IMR-90 (cell line): ENCODE results near the gene TYRO3. TPM values are rescaled to one million over a fixed set of nuclear protein-coding genes. Genes with fewer than 3 reads are reported as not detected.

Source experiments
- ATAC-seq: fragments of 200-7000 bp; cut with Tn5 transposase; 2 replicates; pipeline ENCODE4 v1.9.1; 2020; ENCODE audit warnings: low read depth, mild to moderate bottlenecking, moderate library complexity
- BruUV-seq: library from RNA; stranded (reverse); fragments of 400-500 nt; replicated peaks from 2 replicates; lab custom pipeline; 2021; lab: Mats Ljungman, UMichigan
- CTCF ChIA-PET: fragments of 300-600 bp; formaldehyde crosslinking; extraction: SDS; loops from one replicate; lab custom pipeline; 2021; ENCODE audit warnings: antibody characterized with exemption; lab: Yijun Ruan, JAX
- POLR2A ChIA-PET: fragments of 300-600 bp; sonication (Branson Sonifier 250); formaldehyde crosslinking; loops from one replicate; lab custom pipeline; 2022; ENCODE audit warnings: antibody characterized with exemption; ENCODE audit not compliant: unreplicated experiment; lab: Charles Lee
- DNase-seq: peaks from one replicate; pipeline ENCODE4 v3.0.0; 2013
- H2AFZ ChIP-seq: replicated peaks from 2 replicates; pipeline ENCODE3; 2013; ENCODE audit warnings: low read length, mild to moderate bottlenecking; ENCODE audit not compliant: poor library complexity
- H2AK5ac ChIP-seq: 2 replicates; pipeline ENCODE4 v1.6.1; 2013; ENCODE audit warnings: low read depth, low read length, inconsistent platforms
- H2AK9ac ChIP-seq: replicated peaks from 2 replicates; pipeline ENCODE3; 2013; ENCODE audit warnings: mild to moderate bottlenecking, low read depth, low read length, moderate library complexity; ENCODE audit not compliant: poor library complexity
- H2BK120ac ChIP-seq: 2 replicates; pipeline ENCODE4 v1.6.1; 2013; ENCODE audit warnings: low read depth, low read length, inconsistent platforms
- H2BK15ac ChIP-seq: 3 replicates; pipeline ENCODE4 v1.6.1; 2013; ENCODE audit warnings: low read depth, low read length, inconsistent platforms
- H2BK20ac ChIP-seq: 2 replicates; pipeline ENCODE4 v1.6.1; 2013; ENCODE audit warnings: low read depth, mild to moderate bottlenecking, inconsistent platforms, low read length, moderate library complexity
- H2BK5ac ChIP-seq: 2 replicates; pipeline ENCODE4 v1.6.1; 2013; ENCODE audit warnings: mild to moderate bottlenecking, low read depth, low read length, inconsistent platforms; ENCODE audit not compliant: poor library complexity, severe bottlenecking
- H3K14ac ChIP-seq: replicated peaks from 2 replicates; pipeline ENCODE4 v1.6.1; 2013; ENCODE audit warnings: low read depth, low read length, inconsistent platforms
- H3K18ac ChIP-seq: 2 replicates; pipeline ENCODE4 v1.6.1; 2013; ENCODE audit warnings: low read depth, low read length, control low read depth
- H3K23ac ChIP-seq: 2 replicates; pipeline ENCODE4 v1.6.1; 2013; ENCODE audit warnings: low read depth, low read length, inconsistent platforms
- H3K27ac ChIP-seq: 2 replicates; pipeline ENCODE4 v1.5.1; 2013; ENCODE audit warnings: mild to moderate bottlenecking, control low read depth, low read length; ENCODE audit not compliant: insufficient read depth
- H3K27me3 ChIP-seq: 2 replicates; pipeline ENCODE4 v1.6.1; 2013; ENCODE audit warnings: low read length; ENCODE audit not compliant: control insufficient read depth, insufficient read depth
- H3K36me3 ChIP-seq: 2 replicates; pipeline ENCODE4 v1.6.1; 2013; ENCODE audit warnings: low read length, mixed read lengths; ENCODE audit not compliant: control insufficient read depth, insufficient read depth
- H3K4ac ChIP-seq: 2 replicates; pipeline ENCODE4 v1.6.1; 2013; ENCODE audit warnings: low read depth, low read length, inconsistent platforms
- H3K4me1 ChIP-seq: 2 replicates; pipeline ENCODE4 v1.6.1; 2013; ENCODE audit warnings: low read length, mixed read lengths; ENCODE audit not compliant: control insufficient read depth, insufficient read depth
- H3K4me2 ChIP-seq: 2 replicates; pipeline ENCODE4 v1.6.1; 2013; ENCODE audit warnings: low read depth, mild to moderate bottlenecking, control low read depth, low read length, moderate library complexity
- H3K4me3 ChIP-seq: 2 replicates; pipeline ENCODE4 v1.5.1; 2013; ENCODE audit warnings: low read depth, mild to moderate bottlenecking, control low read depth, low read length, moderate library complexity; ENCODE audit not compliant: insufficient read depth
- H3K56ac ChIP-seq: 2 replicates; pipeline ENCODE4 v1.6.1; 2013; ENCODE audit warnings: low read length, inconsistent platforms; ENCODE audit not compliant: insufficient read depth; ENCODE audit errors: extremely low read depth
- H3K79me1 ChIP-seq, 2 experiments: 2 replicates each; pipeline ENCODE4 v1.6.1; 2013; ENCODE audit warnings: low read length in 2 of 2, inconsistent platforms in 1 of 2, low read depth in 1 of 2
- H3K9ac ChIP-seq: 2 replicates; pipeline ENCODE4 v1.6.1; 2013; ENCODE audit warnings: low read depth, low read length, control low read depth
- H3K9me1 ChIP-seq: 2 replicates; pipeline ENCODE4 v1.6.1; 2013; ENCODE audit warnings: low read length, inconsistent platforms; ENCODE audit not compliant: insufficient read depth
- H3K9me3 ChIP-seq: 2 replicates; pipeline ENCODE4 v1.6.1; 2013; ENCODE audit warnings: low read length; ENCODE audit not compliant: control insufficient read depth, insufficient read depth
- H4K20me1 ChIP-seq: 2 replicates; pipeline ENCODE4 v1.6.1; 2013; ENCODE audit warnings: low read length, inconsistent platforms; ENCODE audit not compliant: insufficient read depth
- H4K5ac ChIP-seq: 2 replicates; pipeline ENCODE4 v1.6.1; 2013; ENCODE audit warnings: mild to moderate bottlenecking, low read depth, low read length, control low read depth
- H4K8ac ChIP-seq, 2 experiments: 2 replicates each; pipeline ENCODE4 v1.6.1; 2013; ENCODE audit warnings: low read depth in 2 of 2, low read length in 2 of 2, control low read depth in 1 of 2, inconsistent platforms in 1 of 2
- H4K91ac ChIP-seq: 2 replicates; pipeline ENCODE4 v1.6.1; 2013; ENCODE audit warnings: low read depth, low read length, inconsistent platforms; ENCODE audit not compliant: insufficient read depth
- BHLHE40 ChIP-seq: fragments of 150-350 bp; IDR thresholded peaks from 2 replicates; pipeline ENCODE4 v1.6.1; 2016; ENCODE audit warnings: mild to moderate bottlenecking, low read depth, low read length
- CHD1 ChIP-seq: IDR thresholded peaks from 2 replicates; pipeline ENCODE4 v1.6.1; 2012; ENCODE audit warnings: low read depth, low read length, improper control_type of control experiment
- MAFK ChIP-seq: IDR thresholded peaks from 2 replicates; pipeline ENCODE4 v1.6.1; 2012; ENCODE audit warnings: low read depth, low read length, improper control_type of control experiment
- MAZ ChIP-seq: IDR thresholded peaks from 2 replicates; pipeline ENCODE4 v1.6.1; 2012; ENCODE audit warnings: low read depth, mild to moderate bottlenecking, low read length, improper control_type of control experiment, moderate library complexity, borderline replicate concordance
- POLR2A ChIP-seq: IDR thresholded peaks from 2 replicates; pipeline ENCODE4 v1.6.1; 2012; ENCODE audit warnings: mild to moderate bottlenecking, low read depth, low read length
- RCOR1 ChIP-seq: IDR thresholded peaks from 2 replicates; pipeline ENCODE4 v1.6.1; 2012; ENCODE audit warnings: mild to moderate bottlenecking, low read length, improper control_type of control experiment; ENCODE audit not compliant: insufficient replicate concordance
- SMC3 ChIP-seq: fragments of 150-350 bp; IDR thresholded peaks from 2 replicates; pipeline ENCODE4 v1.6.1; 2016; ENCODE audit warnings: low read depth, mild to moderate bottlenecking, antibody characterized with exemption, low read length, moderate library complexity
- WGBS, 2 experiments: methylation state at CpG; one replicate each; pipeline versions ENCODE4 v1.1.5 to v1.1.7; 2013; ENCODE audit warnings: missing lambda C conversion rate in 2 of 2; ENCODE audit not compliant: insufficient read length in 1 of 2; ENCODE audit errors: extremely low coverage in 2 of 2; 5-methylcytosine and 5-hydroxymethylcytosine counted together
- dilution Hi-C: fragments of 300-500 bp; cut with HindIII; formaldehyde crosslinking; loops from one replicate; pipeline ENCODE4 v1.14.3; 2018; ENCODE audit warnings: low sequenced_read_pairs; ENCODE audit not compliant: unreplicated experiment
- in situ Hi-C: fragments of 300-500 bp; cut with MboI; formaldehyde crosslinking; loops from 3 replicates; pipeline ENCODE4 v1.14.3; 2019; ENCODE audit warnings: low sequenced_read_pairs, inconsistent platforms, mixed read lengths
- intact Hi-C: fragments of 100-400 bp; cut with micrococcal nuclease; formaldehyde crosslinking; loops from 2 replicates; pipeline ENCODE4 v1.10.0; 2022
- polyA plus RNA-seq, 3 experiments: library from polyadenylated mRNA; depleted of rRNA; stranded (reverse); fragments of >200 nt; gene quantifications; 2 replicates each; pipeline ENCODE4 v1.2.3, GENCODE V29; 2012; ENCODE audit warnings: low replicate concordance in 1 of 3
- total RNA-seq: library from RNA; depleted of rRNA; stranded (reverse); fragments of >200 nt; gene quantifications from 2 replicates; pipeline ENCODE4 v1.2.3, GENCODE V29; 2012
- TF ChIP-seq, protein P1 (sequence below): conservative IDR thresholded peaks from 2 replicates; pipeline ENCODE4 v1.5.1; 2012; ENCODE audit warnings: mild to moderate bottlenecking, low read depth, low read length, improper control_type of control experiment

The TYRO3 gene
- total and polyA plus RNA-seq, 2 of the 4 experiments (the other 2 are of a cell fraction): 11.5 to 18.4 TPM

DNA sequence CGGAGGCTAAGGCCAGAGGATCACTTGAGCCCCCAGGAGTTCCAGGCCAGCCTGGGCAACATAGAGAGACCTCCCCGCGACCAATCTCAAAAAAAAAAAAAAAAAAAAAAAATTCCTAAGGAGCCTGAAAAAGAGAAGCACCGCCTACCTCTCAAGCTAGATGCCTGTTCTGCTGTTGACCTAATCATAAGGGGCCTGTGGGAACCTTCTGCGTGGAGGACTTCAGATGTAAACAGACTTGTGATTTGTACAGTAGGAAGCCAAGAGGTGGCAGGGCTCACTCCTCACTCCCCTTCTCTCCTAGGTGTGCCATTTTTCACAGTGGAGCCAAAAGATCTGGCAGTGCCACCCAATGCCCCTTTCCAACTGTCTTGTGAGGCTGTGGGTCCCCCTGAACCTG lies 3.2 kb downstream of the TYRO3 start:
- Histone ChIP-seq H3K4me2 (no peak overlapping the region), H3K36me3 (no peaks in the 10 kb centered on the region; the same call in 1 of the 2 replicates), H3K4ac (no peak overlapping the region), H4K8ac (peak overlapping the region in 1 of 2 experiments; percentile 48; a peak in 1 of 4 replicates), H3K9me1 (peaks cover 16% of the 10 kb centered on the region; the same call in 1 of the 2 replicates), H3K14ac (no peak overlapping the region; the same call in 1 of the 2 replicates), H2BK15ac (no peak overlapping the region), H2BK120ac (no peak overlapping the region; the same call in 1 of the 2 replicates), H3K4me3 (no peak overlapping the region), H2BK20ac (no peak overlapping the region), H2AFZ (no peak overlapping the region), H3K23ac (no peak overlapping the region), H2AK9ac (peak overlapping the region; percentile 71), H3K56ac (no peak overlapping the region), H3K9ac (no peak overlapping the region), H3K27me3 (no peaks in the 10 kb centered on the region), H2BK5ac (no peak overlapping the region), H4K91ac (no peak overlapping the region), H4K20me1 (peaks cover 13% of the 10 kb centered on the region; the same call in 1 of the 2 replicates), H4K5ac (no peak overlapping the region), H3K9me3 (no peaks in the 10 kb centered on the region), H2AK5ac (no peak overlapping the region; the same call in 1 of the 2 replicates), H3K4me1 (peaks cover 31% of the 10 kb centered on the region), H3K18ac (no peak overlapping the region), H3K79me1 (peaks cover 8 to 22% of the 10 kb centered on the region in 2 experiments), H3K27ac (no peak overlapping the region)
- WGBS, 2 experiments: no CpG with 5 or more reads among the region's 5 CpGs
- POLR2A ChIA-PET: interaction anchor here (0.6 to 1.3 kb wide), 3 partner anchors 24 to 240 kb away, joined by 4 read pairs; no protein-coding TSS in a partner anchor
- ATAC-seq (no peak), DNase-seq (no peak)
- in situ Hi-C loops (no loop called here), intact Hi-C loops (no loop called here), dilution Hi-C loops (no loop called here)
- TF ChIP-seq POLR2A (no peak), MAZ (no peak), SMC3 (no peak), RCOR1 (no peak), MAFK (no peak), CHD1 (no peak), BHLHE40 (no peak)
- TF ChIP-seq, protein P1, sequence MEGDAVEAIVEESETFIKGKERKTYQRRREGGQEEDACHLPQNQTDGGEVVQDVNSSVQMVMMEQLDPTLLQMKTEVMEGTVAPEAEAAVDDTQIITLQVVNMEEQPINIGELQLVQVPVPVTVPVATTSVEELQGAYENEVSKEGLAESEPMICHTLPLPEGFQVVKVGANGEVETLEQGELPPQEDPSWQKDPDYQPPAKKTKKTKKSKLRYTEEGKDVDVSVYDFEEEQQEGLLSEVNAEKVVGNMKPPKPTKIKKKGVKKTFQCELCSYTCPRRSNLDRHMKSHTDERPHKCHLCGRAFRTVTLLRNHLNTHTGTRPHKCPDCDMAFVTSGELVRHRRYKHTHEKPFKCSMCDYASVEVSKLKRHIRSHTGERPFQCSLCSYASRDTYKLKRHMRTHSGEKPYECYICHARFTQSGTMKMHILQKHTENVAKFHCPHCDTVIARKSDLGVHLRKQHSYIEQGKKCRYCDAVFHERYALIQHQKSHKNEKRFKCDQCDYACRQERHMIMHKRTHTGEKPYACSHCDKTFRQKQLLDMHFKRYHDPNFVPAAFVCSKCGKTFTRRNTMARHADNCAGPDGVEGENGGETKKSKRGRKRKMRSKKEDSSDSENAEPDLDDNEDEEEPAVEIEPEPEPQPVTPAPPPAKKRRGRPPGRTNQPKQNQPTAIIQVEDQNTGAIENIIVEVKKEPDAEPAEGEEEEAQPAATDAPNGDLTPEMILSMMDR: no peak
- CTCF ChIA-PET: no interaction called here
- no TSS peak for BruUV-seq
